ENCODE measurements around the gene GCM1.

DNA sequence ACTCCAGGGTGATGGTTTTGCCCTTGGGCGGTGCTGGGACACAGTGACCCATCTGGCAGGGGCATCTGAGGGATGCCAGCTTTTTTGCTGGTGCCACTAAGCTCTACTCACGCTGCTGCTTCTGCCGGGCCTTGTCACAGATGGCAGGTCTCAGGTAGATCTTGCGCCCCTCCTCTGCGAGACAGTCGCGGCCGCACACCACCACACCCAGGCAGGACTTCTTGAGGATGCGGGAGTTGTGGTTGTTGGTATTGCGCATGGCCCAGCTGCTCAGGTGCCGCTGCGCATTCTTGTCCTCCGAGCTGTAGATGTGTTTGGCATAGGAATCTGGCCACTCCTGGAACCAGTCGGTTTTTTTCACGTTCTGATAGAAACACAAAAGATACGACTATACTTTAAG, 14.7 kb downstream of the GCM1 start:
- TF ChIP-seq, protein P1, sequence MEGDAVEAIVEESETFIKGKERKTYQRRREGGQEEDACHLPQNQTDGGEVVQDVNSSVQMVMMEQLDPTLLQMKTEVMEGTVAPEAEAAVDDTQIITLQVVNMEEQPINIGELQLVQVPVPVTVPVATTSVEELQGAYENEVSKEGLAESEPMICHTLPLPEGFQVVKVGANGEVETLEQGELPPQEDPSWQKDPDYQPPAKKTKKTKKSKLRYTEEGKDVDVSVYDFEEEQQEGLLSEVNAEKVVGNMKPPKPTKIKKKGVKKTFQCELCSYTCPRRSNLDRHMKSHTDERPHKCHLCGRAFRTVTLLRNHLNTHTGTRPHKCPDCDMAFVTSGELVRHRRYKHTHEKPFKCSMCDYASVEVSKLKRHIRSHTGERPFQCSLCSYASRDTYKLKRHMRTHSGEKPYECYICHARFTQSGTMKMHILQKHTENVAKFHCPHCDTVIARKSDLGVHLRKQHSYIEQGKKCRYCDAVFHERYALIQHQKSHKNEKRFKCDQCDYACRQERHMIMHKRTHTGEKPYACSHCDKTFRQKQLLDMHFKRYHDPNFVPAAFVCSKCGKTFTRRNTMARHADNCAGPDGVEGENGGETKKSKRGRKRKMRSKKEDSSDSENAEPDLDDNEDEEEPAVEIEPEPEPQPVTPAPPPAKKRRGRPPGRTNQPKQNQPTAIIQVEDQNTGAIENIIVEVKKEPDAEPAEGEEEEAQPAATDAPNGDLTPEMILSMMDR (IDR thresholded peaks at IDR 0.05) = no peak
- TF ChIP-seq POLR2A (IDR thresholded peaks at IDR 0.05) = no peak

All from Peyer's patch (tissue), 4 donors.